Muscle of back (tissue), 13 donors: ENCODE results near the gene CABLES1. TPM values are rescaled to one million over a fixed set of nuclear protein-coding genes. Genes with fewer than 3 reads are reported as not detected.
"Not testable (repeated sequence)": the region's sequence is repeated elsewhere in the genome, so short reads cannot be mapped to it uniquely, and the experiment has no call there.

ENCODE experiments used
- DNase-seq, 3 donors: peaks; one replicate each; pipeline versions ENCODE4 v3.0.0 to v3.0.0-alpha.2; 2013
- long read RNA-seq, 9 donors: transcript quantifications; one replicate each; lab custom pipeline, GENCODE V29; 2026
- polyA plus RNA-seq, 10 donors: library from polyadenylated mRNA; unstranded; fragments of 120-200 nt; gene quantifications; one replicate each; pipeline ENCODE4 v1.2.1, GENCODE V29; 2013; ENCODE audit not compliant: insufficient read length in 10 of 10

The CABLES1 gene
- polyA plus RNA-seq: 1 to 10 TPM; 6.0 to 8.9 (median 7.1) TPM
- long read RNA-seq, donor 1, full-length matches to known transcripts: 1 of 1 reads
- long read RNA-seq, donor 1, partial matches to known transcripts: 0 of 1 reads
- long read RNA-seq, donor 1, other reads (novel, unspliced or antisense): 0 of 1 reads
- long read RNA-seq, donor 2, full-length matches to known transcripts: 1 of 1 reads
- long read RNA-seq, donor 2, partial matches to known transcripts: 0 of 1 reads
- long read RNA-seq, donor 2, other reads (novel, unspliced or antisense): 0 of 1 reads
- long read RNA-seq, donor 3: 0 reads
- long read RNA-seq, donor 4, full-length matches to known transcripts: 3 of 3 reads
- long read RNA-seq, donor 4, partial matches to known transcripts: 0 of 3 reads
- long read RNA-seq, donor 4, other reads (novel, unspliced or antisense): 0 of 3 reads
- long read RNA-seq, donor 5, full-length matches to known transcripts: 1 of 1 reads
- long read RNA-seq, donor 5, partial matches to known transcripts: 0 of 1 reads
- long read RNA-seq, donor 5, other reads (novel, unspliced or antisense): 0 of 1 reads
- long read RNA-seq, donor 6, partial matches to known transcripts: 11 of 13 reads
- long read RNA-seq, donor 6, other reads (novel, unspliced or antisense): 0 of 13 reads
- long read RNA-seq, donor 7, full-length matches to known transcripts: 1 of 1 reads
- long read RNA-seq, donor 7, partial matches to known transcripts: 0 of 1 reads
- long read RNA-seq, donor 7, other reads (novel, unspliced or antisense): 0 of 1 reads
- long read RNA-seq, donor 8: 0 reads
- long read RNA-seq, donor 9: 0 reads

GRCh38 chr18:23134780-23135549 lies at the start of gene CABLES1:
CABLES1 (plus strand) TSS chr18:23135485; CDS start chr18:23135763, 278 bp downstream.
- DNase-seq: peak in 2 of 3 donors; percentile 70 to 82

- DNase-seq: peak in 1 of 3 donors; percentile 53
Measured at GRCh38 chr18:23087352-23087751, 47.9 kb upstream of the CABLES1 start.

GRCh38 chr18:23088310-23088709 lies 47.0 kb upstream of the CABLES1 start:
- DNase-seq: no peak

- not testable (repeated sequence) for DNase-seq
Measured at GRCh38 chr18:23091017-23091993, 44.0 kb upstream of the CABLES1 start.

- no peak for DNase-seq
Measured at GRCh38 chr18:23092121-23092520, 43.2 kb upstream of the CABLES1 start.

- DNase-seq: not testable (repeated sequence)
Measured at GRCh38 chr18:23093130-23093529, 42.2 kb upstream of the CABLES1 start.

- no peak for DNase-seq
Measured at GRCh38 chr18:23093772-23094171, 41.5 kb upstream of the CABLES1 start.

GRCh38 chr18:23094411-23095190 lies 40.7 kb upstream of the CABLES1 start:
- DNase-seq: peak in 1 of 3 donors; percentile 73

- DNase-seq: no peak
Measured at GRCh38 chr18:23095463-23095862, 39.8 kb upstream of the CABLES1 start.

- DNase-seq: not testable (repeated sequence)
Measured at GRCh38 chr18:23097016-23097415, 38.3 kb upstream of the CABLES1 start.

GRCh38 chr18:23099621-23100020 lies 35.7 kb upstream of the CABLES1 start:
- DNase-seq: no peak

GRCh38 chr18:23101861-23102432 lies 33.3 kb upstream of the CABLES1 start:
- no peak for DNase-seq

GRCh38 chr18:23102493-23103261 lies 32.6 kb upstream of the CABLES1 start:
- no peak for DNase-seq

GRCh38 chr18:23103449-23103848 lies 31.8 kb upstream of the CABLES1 start:
- no peak for DNase-seq

- no peak for DNase-seq
Measured at GRCh38 chr18:23105030-23105429, 30.3 kb upstream of the CABLES1 start.

GRCh38 chr18:23105581-23106219 lies 29.6 kb upstream of the CABLES1 start:
- DNase-seq: peak in 1 of 3 donors; percentile 41

- peak in 2 of 3 donors; percentile 32 to 92 for DNase-seq
Measured at GRCh38 chr18:23106575-23106974, 28.7 kb upstream of the CABLES1 start.

GRCh38 chr18:23107718-23108117 lies 27.6 kb upstream of the CABLES1 start:
- peak in 1 of 3 donors; percentile 58 for DNase-seq
